Choroid plexus epithelial cell (primary cell): ENCODE results near the gene NR1H4.

Experiments
- DNase-seq: peaks from one replicate; pipeline ENCODE4 v3.0.0-alpha.2; 2010; ENCODE audit warnings: low read depth
- H3K4me3 ChIP-seq: 2 replicates; pipeline ENCODE4 v1.5.1; 2011; ENCODE audit warnings: low read depth, mild to moderate bottlenecking, control low read depth, low read length, moderate library complexity
- CTCF ChIP-seq: conservative IDR thresholded peaks from 2 replicates; pipeline ENCODE4 v1.5.1; 2011; ENCODE audit warnings: low read depth, mild to moderate bottlenecking, control low read depth, inconsistent platforms, low read length, moderate library complexity

Gene NR1H4

GRCh38 chr12:100521958-100522357, 48.3 kb downstream of the NR1H4 start:
- no peak for DNase-seq
- no peak for TF ChIP-seq CTCF
- H3K4me3 ChIP-seq, result no peak overlapping the region

GRCh38 chr12:100528034-100528433, 54.4 kb downstream of the NR1H4 start:
- DNase-seq, result no peak
- no peak overlapping the region for H3K4me3 ChIP-seq
- no peak for TF ChIP-seq CTCF

GRCh38 chr12:100528471-100529127, 54.9 kb downstream of the NR1H4 start:
- H3K4me3 ChIP-seq, result no peak overlapping the region
- no peak for DNase-seq
- TF ChIP-seq CTCF, result no peak

GRCh38 chr12:100529756-100530350, 56.2 kb downstream of the NR1H4 start:
- peak; percentile 6 for DNase-seq
- no peak overlapping the region for H3K4me3 ChIP-seq
- no peak for TF ChIP-seq CTCF

- TF ChIP-seq CTCF, result no peak
- no peak overlapping the region for H3K4me3 ChIP-seq
- DNase-seq, result no peak
Measured at GRCh38 chr12:100533376-100533775, 59.7 kb downstream of the NR1H4 start.

- H3K4me3 ChIP-seq, result no peak overlapping the region
- TF ChIP-seq CTCF, result no peak
- no peak for DNase-seq
Measured at GRCh38 chr12:100534625-100535227, 61.1 kb downstream of the NR1H4 start.
